Upper lobe of right lung (tissue), 1 donor: ENCODE results near the gene ATG4B. TPM values are rescaled to one million over a fixed set of nuclear protein-coding genes. Genes with fewer than 3 reads are reported as not detected.

Experiments
- ATAC-seq: fragments of 200-7000 bp; cut with Tn5 transposase; one replicate; pipeline ENCODE4 v1.9.1; 2020; ENCODE audit warnings: mild to moderate bottlenecking, moderate library complexity
- DNase-seq: peaks from one replicate; pipeline ENCODE4 v3.0.0-alpha.2; 2020
- H3K27ac ChIP-seq: fragments of 200-600 bp; one replicate; pipeline ENCODE4 v1.8.0; 2022
- H3K27me3 ChIP-seq: fragments of 200-600 bp; one replicate; pipeline ENCODE4 v1.8.0; 2022; ENCODE audit warnings: mild to moderate bottlenecking
- H3K36me3 ChIP-seq: fragments of 200-600 bp; one replicate; pipeline ENCODE4 v1.8.0; 2022
- H3K4me1 ChIP-seq: fragments of 200-600 bp; one replicate; pipeline ENCODE4 v1.8.0; 2022
- H3K4me3 ChIP-seq: fragments of 200-600 bp; one replicate; pipeline ENCODE4 v1.8.0; 2022; ENCODE audit warnings: mild to moderate bottlenecking
- H3K9me3 ChIP-seq: fragments of 200-600 bp; one replicate; pipeline ENCODE4 v1.8.0; 2022
- CTCF ChIP-seq: fragments of 200-600 bp; IDR thresholded peaks from one replicate; pipeline ENCODE4 v1.8.0; 2022; ENCODE audit warnings: antibody characterized with exemption
- intact Hi-C: fragments of 100-400 bp; cut with DNase I; formaldehyde crosslinking; loops from one replicate; pipeline ENCODE4 v1.11.0; 2022
- total RNA-seq: library from RNA; stranded (reverse); fragmentation: NEBNext Ultra II Directional; extraction: Animal tissue kit (Norgen Biotek cat#: 25700); gene quantifications from one replicate; pipeline ENCODE4 v1.2.1, GENCODE V29; 2021
- donor health status: DM: no; HTN: yes; CAD: no; lungs with severe emphysema.

ATG4B gene
- total RNA-seq, 1 donor from 2014 or later, result 72.0 TPM

- Histone ChIP-seq H3K27me3 (no peaks in the 10 kb centered on the region), H3K27ac (peak overlapping the region; percentile 83), H3K36me3 (peaks cover 30% of the 10 kb centered on the region), H3K4me1 (peaks cover 36% of the 10 kb centered on the region), H3K4me3 (peak overlapping the region; percentile 77), H3K9me3 (no peaks in the 10 kb centered on the region)
- DNase-seq (no peak), ATAC-seq (no peak)
- intact Hi-C loops, result no loop called here
- TF ChIP-seq CTCF, result no peak
These were observed 1.7 kb upstream of the ATG4B start for GRCh38 chr2:241635756-241636155.

GRCh38 chr2:241636182-241637017, 1.1 kb upstream of the ATG4B start:
- DNase-seq (peak; percentile 77), ATAC-seq (peak; percentile 37)
- intact Hi-C loops, result no loop called here

GRCh38 chr2:241637795-241638660, 535 bp downstream of the ATG4B start:
- no peaks in the 10 kb centered on the region for H3K9me3 ChIP-seq
- intact Hi-C loops, result no loop called here
- H3K27ac ChIP-seq, result peak overlapping the region; percentile 99
- ATAC-seq (peak; percentile 50), DNase-seq (peak; percentile 82)
- no peaks in the 10 kb centered on the region for H3K27me3 ChIP-seq
- TF ChIP-seq CTCF, result no peak
- H3K4me3 ChIP-seq, result peak overlapping the region; percentile 77
- peaks cover 7% of the 10 kb centered on the region for H3K36me3 ChIP-seq
- H3K4me1 ChIP-seq, result peaks cover 44% of the 10 kb centered on the region

More at GRCh38 chr2:241636182-241637017, 1.1 kb upstream of the ATG4B start:
- Histone ChIP-seq H3K27ac (peak overlapping the region; percentile 99), H3K4me1 (peaks cover 41% of the 10 kb centered on the region), H3K9me3 (no peaks in the 10 kb centered on the region), H3K27me3 (no peaks in the 10 kb centered on the region), H3K4me3 (peak overlapping the region; percentile 77), H3K36me3 (peaks cover 24% of the 10 kb centered on the region)
- no peak for TF ChIP-seq CTCF

GRCh38 chr2:241638940-241639339, 1.4 kb downstream of the ATG4B start:
- peak overlapping the region; percentile 77 for H3K4me3 ChIP-seq
- no peaks in the 10 kb centered on the region for H3K27me3 ChIP-seq
- peaks cover 44% of the 10 kb centered on the region for H3K4me1 ChIP-seq
- intact Hi-C loops, result no loop called here
- H3K27ac ChIP-seq, result no peak overlapping the region
- no peak for TF ChIP-seq CTCF
- H3K9me3 ChIP-seq, result no peaks in the 10 kb centered on the region
- ATAC-seq (no peak), DNase-seq (no peak)
- H3K36me3 ChIP-seq, result no peaks in the 10 kb centered on the region

GRCh38 chr2:241639385-241639784, 1.9 kb downstream of the ATG4B start:
- H3K4me1 ChIP-seq, result peaks cover 44% of the 10 kb centered on the region
- ATAC-seq (no peak), DNase-seq (no peak)
- intact Hi-C loops, result no loop called here
- H3K9me3 ChIP-seq, result no peaks in the 10 kb centered on the region
- TF ChIP-seq CTCF, result no peak
- no peak overlapping the region for H3K27ac ChIP-seq
- H3K27me3 ChIP-seq, result no peaks in the 10 kb centered on the region
- no peaks in the 10 kb centered on the region for H3K36me3 ChIP-seq
- H3K4me3 ChIP-seq, result no peak overlapping the region
